GM12878 (cell line): Measurements from ENCODE around the gene HYCC2. TPM values are rescaled to one million over a fixed set of nuclear protein-coding genes. Genes with fewer than 3 reads are reported as not detected.

Experiments used
- ATAC-seq: fragments of 200-7000 bp; cut with Tn5 transposase; 3 replicates; pipeline ENCODE4 v1.9.1; 2020; ENCODE audit warnings: mild to moderate bottlenecking, moderate library complexity
- BruUV-seq: library from RNA; stranded (reverse); fragments of 400-500 nt; replicated peaks from 2 replicates; lab custom pipeline; 2021; lab: Mats Ljungman, UMichigan
- CTCF ChIA-PET: fragments of 300-600 bp; sonication (Branson Sonifier 250); formaldehyde crosslinking; extraction: SDS; loops from one replicate; lab custom pipeline; 2021; ENCODE audit warnings: inconsistent platforms; lab: Yijun Ruan, JAX
- POLR2A ChIA-PET: fragments of 350-600 bp; formaldehyde crosslinking; extraction: SDS; loops from one replicate; lab custom pipeline; 2021; ENCODE audit warnings: inconsistent platforms; lab: Charles Lee
- RAD21 ChIA-PET: fragments of 300-600 bp; sonication (Branson Sonifier 250); formaldehyde crosslinking; loops from one replicate; lab custom pipeline; 2023; ENCODE audit warnings: antibody characterized with exemption; ENCODE audit not compliant: unreplicated experiment; lab: Charles Lee
- SMC1A ChIA-PET: fragments of 300-600 bp; sonication (Branson Sonifier 250); formaldehyde crosslinking; loops from one replicate; lab custom pipeline; 2023; ENCODE audit not compliant: unreplicated experiment, uncharacterized antibody; lab: Charles Lee
- DNase-seq: peaks from one replicate; pipeline ENCODE4 v3.0.0-alpha.2; 2011; ENCODE audit warnings: low read depth, low spot score
- FAIRE-seq: peaks from 3 replicates; lab custom pipeline; 2011; peaks lifted over from hg19 to GRCh38; lab: Jason Lieb, UNC
- H2AFZ ChIP-seq: 2 replicates; pipeline ENCODE4 v1.6.0; 2011; ENCODE audit warnings: low read depth, low read length, control low read depth; ENCODE audit not compliant: control insufficient read depth
- H3K27ac ChIP-seq: 2 replicates; pipeline ENCODE4 v1.5.1; 2011; ENCODE audit warnings: control low read depth; ENCODE audit not compliant: control insufficient read depth, insufficient read depth
- H3K27me3 ChIP-seq, 2 experiments: replicated peaks in 1 of 2; 2 replicates each; pipeline versions ENCODE4 v1.6.0 to v1.6.1; 2011; ENCODE audit warnings: low read length in 1 of 2; ENCODE audit not compliant: control insufficient read depth in 2 of 2, insufficient read depth in 2 of 2
- H3K36me3 ChIP-seq, 2 experiments: 2 replicates each; pipeline ENCODE4 v1.5.1; 2011; ENCODE audit warnings: low read length in 1 of 2; ENCODE audit not compliant: control insufficient read depth in 2 of 2, insufficient read depth in 2 of 2
- H3K4me1 ChIP-seq: 2 replicates; pipeline ENCODE4 v1.6.1; 2011; ENCODE audit warnings: mild to moderate bottlenecking, low read length, moderate library complexity, mixed read lengths; ENCODE audit not compliant: control insufficient read depth, insufficient read depth
- H3K4me2 ChIP-seq: 2 replicates; pipeline ENCODE4 v1.6.0; 2011; ENCODE audit warnings: control low read depth; ENCODE audit not compliant: control insufficient read depth, insufficient read depth
- H3K4me3 ChIP-seq: fragments of 200-600 bp; sonication (generic); 2 replicates; pipeline ENCODE4 v1.5.1; 2016
- H3K79me2 ChIP-seq: 2 replicates; pipeline ENCODE4 v1.6.0; 2011; ENCODE audit warnings: low read length; ENCODE audit not compliant: control insufficient read depth, insufficient read depth
- H3K9ac ChIP-seq: 2 replicates; pipeline ENCODE4 v1.8.0; 2011; ENCODE audit warnings: low read length, control low read depth, mixed read lengths; ENCODE audit not compliant: control insufficient read depth, insufficient read depth
- H3K9me3 ChIP-seq: replicated peaks from 3 replicates; pipeline ENCODE4 v1.5.1; 2011; ENCODE audit warnings: mild to moderate bottlenecking, low read length; ENCODE audit not compliant: control insufficient read depth, insufficient read depth
- H4K20me1 ChIP-seq: 2 replicates; pipeline ENCODE4 v1.6.0; 2011; ENCODE audit not compliant: control insufficient read depth, insufficient read depth
- BHLHE40 ChIP-seq, 2 experiments: fragments of 450-650 bp in 1 of 2; IDR thresholded peaks; 2 replicates each; pipeline ENCODE4 v1.6.1; 2011 to 2017; ENCODE audit warnings: low read depth in 2 of 2, borderline replicate concordance in 1 of 2, improper control_type of control experiment in 1 of 2, low read length in 1 of 2, mild to moderate bottlenecking in 1 of 2
- CHD1 ChIP-seq: IDR thresholded peaks from 2 replicates; pipeline ENCODE4 v1.6.1; 2012; ENCODE audit warnings: low read depth, low read length, improper control_type of control experiment
- CHD2 ChIP-seq: IDR thresholded peaks from 2 replicates; pipeline ENCODE4 v1.6.1; 2011; ENCODE audit warnings: low read depth, low read length, improper control_type of control experiment, borderline replicate concordance
- FOXM1 ChIP-seq: IDR thresholded peaks from 2 replicates; pipeline ENCODE4 v1.6.1; 2012; ENCODE audit warnings: low read depth, mild to moderate bottlenecking, inconsistent platforms, low read length, moderate library complexity
- MEF2A ChIP-seq: IDR thresholded peaks from 2 replicates; pipeline ENCODE4 v1.6.1; 2011; ENCODE audit warnings: low read depth, mild to moderate bottlenecking, low read length, moderate library complexity; ENCODE audit not compliant: insufficient read depth
- NFXL1 ChIP-seq: fragments of 450-650 bp; IDR thresholded peaks from 2 replicates; pipeline ENCODE4 v1.6.1; 2017; ENCODE audit warnings: antibody characterized with exemption, mild to moderate bottlenecking, borderline replicate concordance
- PML ChIP-seq: IDR thresholded peaks from 2 replicates; pipeline ENCODE4 v1.6.1; 2012; ENCODE audit warnings: low read length, inconsistent platforms
- POLR2A ChIP-seq: IDR thresholded peaks from 2 replicates; pipeline ENCODE4 v1.6.1; 2011; ENCODE audit warnings: low read depth, mild to moderate bottlenecking, low read length
- POLR2AphosphoS2 ChIP-seq: IDR thresholded peaks from 2 replicates; pipeline ENCODE4 v1.6.1; 2011; ENCODE audit warnings: low read depth, mild to moderate bottlenecking, low read length, improper control_type of control experiment, moderate library complexity
- RB1 ChIP-seq: fragments of 450-650 bp; formaldehyde crosslinking; IDR thresholded peaks from 2 replicates; pipeline ENCODE4 v1.6.1; 2017; ENCODE audit warnings: mild to moderate bottlenecking, borderline replicate concordance
- RUNX3 ChIP-seq: IDR thresholded peaks from 2 replicates; pipeline ENCODE4 v1.6.1; 2012; ENCODE audit warnings: low read length, inconsistent platforms
- SMARCA5 ChIP-seq: fragments of 450-650 bp; IDR thresholded peaks from 2 replicates; pipeline ENCODE4 v1.6.1; 2017; ENCODE audit warnings: mild to moderate bottlenecking
- SPI1 ChIP-seq: IDR thresholded peaks from 2 replicates; pipeline ENCODE4 v1.6.1; 2011; ENCODE audit warnings: low read depth, mild to moderate bottlenecking, low read length, moderate library complexity, borderline replicate concordance; ENCODE audit not compliant: insufficient read depth
- TCF12 ChIP-seq: IDR thresholded peaks from 2 replicates; pipeline ENCODE4 v1.6.1; 2011; ENCODE audit warnings: low read depth, mild to moderate bottlenecking, low read length
- TCF7 ChIP-seq: IDR thresholded peaks from 2 replicates; pipeline ENCODE4 v1.6.1; 2014; ENCODE audit warnings: antibody characterized with exemption, borderline replicate concordance
- ZBED1 ChIP-seq: IDR thresholded peaks from 2 replicates; pipeline ENCODE4 v1.6.1; 2016; ENCODE audit warnings: borderline replicate concordance
- ZNF24 ChIP-seq: fragments of 450-650 bp; IDR thresholded peaks from 2 replicates; pipeline ENCODE4 v1.6.1; 2017; ENCODE audit warnings: antibody characterized with exemption, mild to moderate bottlenecking
- ZNF384 ChIP-seq: IDR thresholded peaks from 2 replicates; pipeline ENCODE4 v1.6.1; 2012; ENCODE audit warnings: low read depth, mild to moderate bottlenecking, low read length, improper control_type of control experiment, borderline replicate concordance
- ZNF622 ChIP-seq: fragments of 450-650 bp; IDR thresholded peaks from 2 replicates; pipeline ENCODE4 v1.6.1; 2017; ENCODE audit warnings: mild to moderate bottlenecking, inconsistent platforms
- ZSCAN29 ChIP-seq: fragments of 450-650 bp; IDR thresholded peaks from 2 replicates; pipeline ENCODE4 v1.6.1; 2017; ENCODE audit warnings: mild to moderate bottlenecking, moderate library complexity
- WGBS: methylation state at CpG from one replicate; pipeline ENCODE4 v1.1.6; 2016; ENCODE audit warnings: low lambda C conversion rate; ENCODE audit not compliant: insufficient replicate concordance, insufficient coverage; ENCODE audit errors: missing lambda C conversion rate; 5-methylcytosine and 5-hydroxymethylcytosine counted together
- in situ Hi-C: fragments of 300-500 bp; cut with MboI; formaldehyde crosslinking; loops from 9 replicates; pipeline ENCODE4 v1.14.3; 2018; ENCODE audit warnings: mixed read lengths
- intact Hi-C: fragments of 100-400 bp; cut with micrococcal nuclease; formaldehyde crosslinking; loops from one replicate; pipeline ENCODE4 v1.14.2; 2022; ENCODE audit not compliant: unreplicated experiment
- polyA plus RNA-seq, 11 experiments: library from polyadenylated mRNA; depleted of rRNA in 4 of 11; unstranded in 6 of 11; stranded (reverse) in 5 of 11; fragments of >200 nt; fragmentation: Nextera tagmentation in 4 of 11; fragmentation: Illumina TruSeq in 1 of 11; extraction: Ambion mirVana in 4 of 11; extraction: Trizol in 1 of 11; gene quantifications; 1 replicate in 1 of 11; 2 replicates in 10 of 11; pipeline versions ENCODE4 v1.2.1 to v1.2.3, GENCODE V29; 2011 to 2016; ENCODE audit warnings: inconsistent platforms in 2 of 11, missing spikeins in 2 of 11, low read depth in 1 of 11
- total RNA-seq, 4 experiments: library from RNA; depleted of rRNA in 3 of 4; stranded (reverse); fragments of >200 nt in 3 of 4; fragmentation: Illumina TruSeq in 1 of 4; extraction: Trizol in 1 of 4; gene quantifications; 2 replicates each; pipeline versions ENCODE4 v1.2.1 to v1.2.3, GENCODE V29; 2013 to 2021

Gene HYCC2
- total and polyA plus RNA-seq, 10 of the 15 experiments (the other 5 are each of a cell fraction or from before 2014, with no cell fraction given), result 3.4 to 17.4 (median 8.0) TPM

GRCh38 chr2:201108341-201108740, 36.9 kb upstream of the HYCC2 start:
- no peaks in the 10 kb centered on the region for H3K4me1 ChIP-seq
- CTCF ChIA-PET, result interaction anchor here (0.6 to 2.5 kb wide), 3 partner anchors 40 to 145 kb away, joined by 4 to 8 read pairs (median 6); no protein-coding TSS in a partner anchor
- TF ChIP-seq CHD1 (no peak), MEF2A (no peak), RB1 (no peak), BHLHE40 (IDR thresholded peaks at IDR 0.05; ENCODE audit: borderline replicate concordance in 1 of 2, low read depth in 2 of 2, low read length in 1 of 2) (no peak), NFXL1 (no peak), ZNF384 (no peak), POLR2A (no peak), ZSCAN29 (no peak), FOXM1 (no peak), POLR2AphosphoS2 (no peak), TCF12 (no peak), ZNF24 (no peak), TCF7 (no peak), ZBED1 (no peak), RUNX3 (no peak), CHD2 (no peak), SPI1 (no peak), ZNF622 (no peak), SMARCA5 (no peak), PML (no peak)
- RAD21 ChIA-PET, result no interaction called here
- POLR2A ChIA-PET, result interaction anchor here (0.6 to 0.7 kb wide), 2 partner anchors 22 to 50 kb away, joined by 3 to 5 read pairs; no protein-coding TSS in a partner anchor
- H4K20me1 ChIP-seq, result no peaks in the 10 kb centered on the region
- SMC1A ChIA-PET, result interaction anchor here (0.9 to 1.1 kb wide), 2 partner anchors 17 to 299 kb away, joined by 3 read pairs; no protein-coding TSS in a partner anchor
- peaks cover under 1% of the 10 kb centered on the region; the same call in 1 of the 2 replicates for H3K79me2 ChIP-seq
- no peak overlapping the region for H3K27ac ChIP-seq
- FAIRE-seq (no peak), ATAC-seq (no peak), DNase-seq (no peak)
- WGBS, result 95% methylated on average over 2 of the region's 2 CpGs
- H2AFZ ChIP-seq, result no peak overlapping the region
- H3K4me2 ChIP-seq, result no peak overlapping the region
- no peak overlapping the region for H3K4me3 ChIP-seq
- no peak overlapping the region for H3K9ac ChIP-seq
- no peaks in the 10 kb centered on the region for H3K9me3 ChIP-seq
- no peaks in the 10 kb centered on the region for H3K27me3 ChIP-seq
- no peaks in the 10 kb centered on the region for H3K36me3 ChIP-seq
- intact Hi-C loops (no loop called here), in situ Hi-C loops (no loop called here)
- no TSS peak for BruUV-seq
